Endothelial cell (in vitro differentiated cells): ENCODE measurements around the gene ARHGEF11. TPM values are rescaled to one million over a fixed set of nuclear protein-coding genes. Genes with fewer than 3 reads are reported as not detected.

Source experiments
- DNase-seq: peaks from one replicate; pipeline ENCODE4 v3.0.0; 2021; ENCODE audit warnings: low spot score
- H3K27ac Mint-ChIP-seq: one replicate; pipeline ENCODE4 v1.8.0; 2021; ENCODE audit warnings: mixed read lengths, inconsistent platforms; ENCODE audit not compliant: unreplicated experiment
- H3K27me3 Mint-ChIP-seq: one replicate; pipeline ENCODE4 v1.8.0; 2021; ENCODE audit warnings: mild to moderate bottlenecking, moderate library complexity, mixed read lengths, inconsistent platforms; ENCODE audit not compliant: unreplicated experiment
- H3K36me3 Mint-ChIP-seq: one replicate; pipeline ENCODE4 v1.8.0; 2021; ENCODE audit warnings: mild to moderate bottlenecking, low read depth, mixed read lengths, inconsistent platforms; ENCODE audit not compliant: unreplicated experiment
- H3K4me1 Mint-ChIP-seq: one replicate; pipeline ENCODE4 v1.8.0; 2021; ENCODE audit warnings: mild to moderate bottlenecking, mixed read lengths, inconsistent platforms; ENCODE audit not compliant: unreplicated experiment
- H3K4me3 Mint-ChIP-seq: one replicate; pipeline ENCODE4 v1.8.0; 2021; ENCODE audit warnings: mild to moderate bottlenecking, mixed read lengths, inconsistent platforms; ENCODE audit not compliant: unreplicated experiment
- H3K9me3 Mint-ChIP-seq: one replicate; pipeline ENCODE4 v1.8.0; 2021; ENCODE audit warnings: mixed read lengths, inconsistent platforms; ENCODE audit not compliant: unreplicated experiment
- CTCF ChIP-seq: fragments of 200-600 bp; sonication (generic); IDR thresholded peaks from one replicate; pipeline ENCODE4 v1.5.0; 2021; ENCODE audit warnings: antibody characterized with exemption; ENCODE audit not compliant: unreplicated experiment
- total RNA-seq: library from RNA; stranded (reverse); fragmentation: NEBNext Ultra II Directional; extraction: Animal tissue kit (Norgen Biotek cat#: 25700); gene quantifications from one replicate; pipeline ENCODE4 v1.2.1, GENCODE V29; 2021; ENCODE audit not compliant: unreplicated experiment

Gene ARHGEF11
- total RNA-seq, 1 donor from 2014 or later = 48.4 TPM

GRCh38 chr1:157087030-157087429 is 41.5 kb upstream of the ARHGEF11 start:
- Mint-ChIP-seq H3K27ac (no peak overlapping the region), H3K27me3 (no peaks in the 10 kb centered on the region), H3K4me1 (no peaks in the 10 kb centered on the region), H3K9me3 (no peaks in the 10 kb centered on the region), H3K4me3 (no peak overlapping the region), H3K36me3 (no peaks in the 10 kb centered on the region)
- no peak for TF ChIP-seq CTCF
- DNase-seq = no peak

- no peak overlapping the region for H3K4me3 Mint-ChIP-seq
- H3K27me3 Mint-ChIP-seq = no peaks in the 10 kb centered on the region
- TF ChIP-seq CTCF = no peak
- no peaks in the 10 kb centered on the region for H3K9me3 Mint-ChIP-seq
- H3K27ac Mint-ChIP-seq = no peak overlapping the region
- H3K4me1 Mint-ChIP-seq = no peaks in the 10 kb centered on the region
- DNase-seq = no peak
- no peaks in the 10 kb centered on the region for H3K36me3 Mint-ChIP-seq
Observed at GRCh38 chr1:157086299-157086698, 40.8 kb upstream of the ARHGEF11 start.

GRCh38 chr1:157085421-157085820 is 39.9 kb upstream of the ARHGEF11 start:
- Mint-ChIP-seq H3K27me3 (no peaks in the 10 kb centered on the region), H3K27ac (no peak overlapping the region), H3K36me3 (no peaks in the 10 kb centered on the region), H3K9me3 (no peaks in the 10 kb centered on the region), H3K4me1 (no peaks in the 10 kb centered on the region), H3K4me3 (no peak overlapping the region)
- TF ChIP-seq CTCF = no peak
- no peak for DNase-seq

- H3K9me3 Mint-ChIP-seq = no peaks in the 10 kb centered on the region
- no peak for TF ChIP-seq CTCF
- no peak overlapping the region for H3K4me3 Mint-ChIP-seq
Observed at GRCh38 chr1:157084720-157085119, 39.2 kb upstream of the ARHGEF11 start.

DNA sequence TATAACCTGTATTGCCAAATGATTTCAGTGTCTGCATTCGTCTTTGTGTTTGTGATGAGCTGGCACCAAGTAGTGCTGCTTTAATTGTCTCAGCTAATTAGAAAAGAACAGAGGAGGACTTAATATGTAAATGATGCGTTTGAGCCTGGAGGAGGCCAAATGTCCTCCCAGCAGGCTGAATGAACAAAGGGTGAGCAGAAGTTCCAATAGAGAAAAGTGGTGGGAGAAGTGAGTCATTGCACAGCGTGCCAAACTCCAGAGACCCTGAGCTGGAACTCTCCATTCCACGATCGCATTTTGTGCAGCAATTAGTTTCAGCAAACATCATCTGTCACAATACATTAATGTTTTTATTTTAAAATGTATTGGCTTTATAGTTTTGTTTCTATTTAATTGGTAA is 36.2 kb upstream of the ARHGEF11 start:
- no peak for DNase-seq
- Mint-ChIP-seq H3K4me3 (no peak overlapping the region), H3K27ac (no peak overlapping the region), H3K4me1 (no peaks in the 10 kb centered on the region), H3K36me3 (no peaks in the 10 kb centered on the region), H3K9me3 (no peaks in the 10 kb centered on the region), H3K27me3 (no peaks in the 10 kb centered on the region)
- TF ChIP-seq CTCF = no peak

More at GRCh38 chr1:157084720-157085119, 39.2 kb upstream of the ARHGEF11 start:
- Mint-ChIP-seq H3K27ac (no peak overlapping the region), H3K36me3 (no peaks in the 10 kb centered on the region), H3K27me3 (no peaks in the 10 kb centered on the region), H3K4me1 (no peaks in the 10 kb centered on the region)
- no peak for DNase-seq
